HG03045 (cell line): ENCODE measurements around the gene HUNK.

Experiments used
- ATAC-seq: cut with Tn5 transposase; IDR thresholded peaks from one replicate; pipeline ENCODE4 v1.9.1; 2021; ENCODE audit warnings: mild to moderate bottlenecking, moderate library complexity; ENCODE audit not compliant: unreplicated experiment

Gene HUNK

DNA sequence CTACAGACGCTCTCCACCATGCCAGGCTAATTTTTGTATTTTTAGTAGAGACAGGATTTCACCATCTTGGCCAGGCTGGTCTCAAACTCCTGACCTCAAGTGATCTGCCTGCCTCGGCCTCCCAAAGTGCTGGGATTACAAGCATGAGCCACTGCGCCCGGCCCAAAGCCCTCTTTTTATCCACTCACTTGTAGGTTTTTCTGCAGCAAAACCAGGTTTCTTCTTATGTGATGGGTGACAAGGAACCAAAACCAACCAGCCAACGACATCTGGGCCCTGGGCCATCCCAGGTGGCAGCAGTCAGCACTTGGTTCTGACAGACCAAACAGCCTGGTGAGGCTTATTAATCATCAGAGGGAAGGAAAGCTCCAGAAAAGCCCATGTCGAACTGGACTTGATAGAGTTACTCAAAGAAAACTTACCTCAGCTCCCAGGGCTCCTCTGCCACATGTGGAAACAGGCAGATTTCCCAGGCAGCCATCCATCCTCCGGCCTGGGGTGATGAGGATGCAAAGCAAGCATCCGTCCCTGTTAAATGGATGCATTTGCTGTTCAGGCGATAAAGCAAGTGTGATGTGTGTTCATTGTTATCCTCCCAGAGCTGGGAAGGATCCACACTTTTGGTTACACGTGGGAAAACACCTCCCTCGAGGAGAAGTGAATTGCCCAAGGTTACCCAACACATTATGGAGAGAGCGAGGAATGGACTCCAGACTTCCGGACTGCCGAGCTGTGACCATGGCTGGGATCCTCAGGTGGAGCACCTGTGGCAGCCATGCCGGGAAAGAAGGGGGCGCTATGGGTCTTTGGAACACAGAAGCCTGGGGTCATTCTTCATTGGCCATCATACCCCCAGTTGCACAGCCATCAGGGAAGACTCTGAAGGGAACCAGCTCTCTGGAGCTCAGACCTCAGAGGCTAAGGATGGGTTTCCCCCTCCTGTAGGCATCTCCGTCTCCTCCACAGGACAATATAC is 118.8 kb downstream of the HUNK start:
- no peak for ATAC-seq

DNA sequence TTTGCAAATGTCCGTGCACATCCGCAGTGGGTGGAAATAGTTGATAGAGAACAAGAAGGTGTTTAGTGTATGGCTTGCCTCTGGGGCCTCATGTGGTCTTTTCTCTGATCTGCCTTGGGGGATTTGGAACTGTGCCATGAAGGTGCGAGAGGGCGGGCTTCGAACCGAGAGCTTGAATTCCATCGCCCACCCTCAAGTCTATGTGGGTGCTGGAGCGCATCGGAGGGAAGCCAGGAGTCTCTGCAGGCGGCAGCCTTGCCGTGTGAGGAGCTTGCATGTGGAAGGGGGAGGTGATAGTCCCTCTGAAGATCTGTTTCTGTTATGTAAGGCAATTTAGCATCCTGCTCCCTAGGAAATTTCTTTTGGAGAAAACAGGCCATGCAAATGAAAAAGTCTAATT is 119.6 kb downstream of the HUNK start:
- ATAC-seq, result no peak

DNA sequence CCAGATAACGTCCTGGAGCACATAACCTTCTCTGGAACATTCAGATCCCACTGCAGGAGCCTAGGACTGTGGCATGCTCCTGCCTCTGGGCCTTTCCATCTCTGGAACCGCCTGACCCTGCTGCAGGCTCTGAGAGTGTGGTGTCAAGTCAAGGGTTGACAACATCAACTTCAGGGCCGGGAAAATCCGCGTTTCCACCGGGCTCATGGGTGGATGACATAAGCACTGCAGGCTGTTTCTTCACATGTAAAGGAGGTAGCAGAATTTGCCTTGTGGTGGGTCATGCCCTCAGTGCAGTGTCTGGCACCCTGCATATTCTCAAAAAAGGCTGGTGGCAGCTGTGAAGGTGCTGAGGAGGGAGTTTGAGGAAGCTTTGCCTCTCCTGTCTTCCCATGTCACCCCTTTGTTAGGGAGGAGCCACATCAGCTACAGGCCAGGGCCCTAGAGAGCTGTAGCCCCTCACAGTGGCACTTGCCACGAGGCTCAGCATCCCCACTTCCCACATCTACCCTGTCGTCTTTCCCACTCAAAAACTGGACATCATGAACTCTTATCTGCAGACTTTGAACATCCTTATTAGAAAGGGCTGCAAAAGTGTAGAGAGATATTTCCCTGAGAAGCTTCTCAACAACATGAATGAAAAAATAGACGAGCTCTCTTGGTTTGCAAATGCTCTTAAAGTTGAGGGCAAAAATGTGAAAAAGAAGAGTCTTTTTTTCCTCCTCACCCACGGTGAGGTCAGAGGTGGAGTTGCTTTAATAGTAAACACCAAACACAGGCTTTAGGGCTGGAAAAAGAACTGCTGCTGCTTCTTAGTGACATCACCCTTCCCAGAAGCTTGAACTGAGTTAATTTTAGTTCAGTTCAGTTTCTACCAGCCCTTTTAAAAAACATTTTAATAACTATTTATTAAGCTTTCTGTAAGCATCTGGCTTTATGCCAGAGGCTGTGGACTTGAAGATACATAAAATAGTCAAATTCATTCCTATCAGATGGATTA is 121.3 kb downstream of the HUNK start:
- no peak for ATAC-seq

- no peak for ATAC-seq
Measured at GRCh38 chr21:31997191-31997590, 124.4 kb downstream of the HUNK start.

DNA sequence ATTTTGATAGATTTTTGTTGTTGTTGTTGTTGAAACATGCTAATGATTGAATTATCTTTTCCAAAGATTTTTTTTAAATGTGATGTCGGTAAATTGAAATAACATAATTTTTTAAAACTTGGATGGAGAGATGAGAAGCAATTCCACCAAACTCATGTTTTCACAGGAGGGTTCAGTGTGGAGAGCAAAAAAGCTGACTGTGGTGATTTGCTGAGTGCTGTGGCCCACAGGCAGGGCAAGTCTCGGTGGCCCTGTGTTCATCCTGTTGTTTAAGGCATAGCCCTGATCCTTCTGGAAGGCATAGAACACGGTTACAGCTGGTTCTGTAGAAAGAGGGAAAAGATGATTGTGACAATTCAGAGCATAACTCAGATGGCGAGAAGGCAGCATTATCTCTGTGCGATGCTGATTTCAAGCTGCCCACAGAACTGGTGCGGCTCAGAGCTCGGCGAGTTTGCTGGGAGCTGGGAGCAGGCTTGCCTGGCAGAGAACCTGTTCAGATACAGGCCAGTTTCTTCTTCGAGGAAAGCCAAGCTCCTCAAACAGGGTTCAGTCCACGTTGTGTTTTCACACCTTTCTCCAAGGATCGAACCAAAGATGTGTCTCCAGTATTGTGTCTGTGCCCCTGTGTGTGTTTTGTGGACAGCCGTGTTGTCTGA is 127.1 kb downstream of the HUNK start:
- ATAC-seq, result no peak

- no peak for ATAC-seq
Measured at GRCh38 chr21:32001390-32001789, 128.6 kb downstream of the HUNK start.

DNA sequence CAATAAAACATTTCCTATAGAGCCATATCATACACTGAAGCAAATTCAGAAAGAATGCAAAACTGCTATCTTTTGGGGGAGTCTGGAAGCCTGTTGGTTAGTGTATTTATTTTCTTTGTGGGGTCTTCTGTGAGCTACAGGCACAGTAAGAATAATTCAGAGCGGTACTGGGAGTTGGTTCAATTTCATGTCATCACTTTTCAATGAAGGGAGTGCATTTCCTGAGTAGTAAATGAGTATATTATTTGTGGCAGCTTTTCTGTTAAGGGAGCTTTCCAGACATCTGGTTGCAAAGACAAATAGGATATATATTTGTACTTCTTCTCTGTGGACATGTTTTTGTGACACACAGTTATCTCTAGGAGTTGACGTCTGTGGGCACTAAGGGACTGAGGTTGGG is 130.6 kb downstream of the HUNK start:
- ATAC-seq, result no peak

GRCh38 chr21:32004291-32004690 is 131.5 kb downstream of the HUNK start:
- ATAC-seq, result no peak

GRCh38 chr21:32007456-32007855 is 134.6 kb downstream of the HUNK start:
- no peak for ATAC-seq

- no peak for ATAC-seq
Measured at GRCh38 chr21:32008714-32009113, 135.9 kb downstream of the HUNK start.

GRCh38 chr21:32009263-32009662 is 136.4 kb downstream of the HUNK start:
- no peak for ATAC-seq

DNA sequence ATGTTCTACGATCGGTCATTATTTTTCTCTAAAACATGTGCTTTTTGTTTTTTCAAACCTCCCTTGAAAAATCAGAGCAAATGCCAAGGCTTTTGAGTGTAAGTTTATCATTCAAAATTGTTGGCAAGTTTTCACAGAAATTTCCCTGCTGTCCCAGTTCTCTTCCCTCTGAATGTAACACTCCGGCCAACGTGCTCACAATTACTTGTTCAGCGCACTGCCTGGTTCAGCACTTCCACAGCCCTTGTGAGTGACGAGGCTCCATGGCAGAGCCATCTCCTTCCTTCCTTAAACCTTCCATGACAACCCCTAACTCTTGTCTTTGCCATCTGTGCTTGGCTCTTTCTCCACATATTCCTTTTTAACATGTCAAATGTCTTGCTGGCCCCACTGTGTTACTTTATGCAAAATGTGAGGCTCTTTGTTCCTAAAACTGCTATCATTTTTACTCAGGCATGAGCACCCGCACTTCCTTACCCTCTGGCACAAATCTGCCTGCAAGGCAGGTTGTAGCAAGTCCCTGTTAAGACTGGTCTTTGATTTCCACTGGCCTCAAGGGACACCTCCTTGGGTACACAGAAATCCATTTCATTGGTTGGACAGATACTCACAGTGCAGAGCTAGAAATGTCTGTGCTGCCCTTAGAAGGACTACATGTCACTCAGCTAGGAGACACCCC is 142.8 kb downstream of the HUNK start:
- no peak for ATAC-seq

DNA sequence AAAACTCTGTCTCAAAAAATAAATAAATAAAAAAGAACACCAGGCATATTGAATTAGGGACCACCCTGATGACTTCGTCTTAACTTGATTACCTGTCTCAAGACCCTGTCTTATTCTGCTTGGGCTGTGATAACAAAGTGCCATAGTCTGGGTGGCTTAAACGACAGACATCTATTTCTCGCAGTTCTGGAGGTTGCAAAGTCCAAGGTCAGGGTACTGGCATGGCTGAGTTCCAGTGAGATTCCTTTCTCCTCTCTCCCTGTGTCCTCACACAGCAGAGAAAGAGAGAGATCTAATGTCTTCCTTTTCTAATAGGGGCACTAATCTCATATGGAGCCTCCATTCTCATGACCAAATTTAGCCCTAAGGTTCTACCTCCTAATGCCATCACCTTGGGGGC is 145.6 kb downstream of the HUNK start:
- no peak for ATAC-seq

GRCh38 chr21:32020564-32020963 is 147.7 kb downstream of the HUNK start:
- no peak for ATAC-seq

DNA sequence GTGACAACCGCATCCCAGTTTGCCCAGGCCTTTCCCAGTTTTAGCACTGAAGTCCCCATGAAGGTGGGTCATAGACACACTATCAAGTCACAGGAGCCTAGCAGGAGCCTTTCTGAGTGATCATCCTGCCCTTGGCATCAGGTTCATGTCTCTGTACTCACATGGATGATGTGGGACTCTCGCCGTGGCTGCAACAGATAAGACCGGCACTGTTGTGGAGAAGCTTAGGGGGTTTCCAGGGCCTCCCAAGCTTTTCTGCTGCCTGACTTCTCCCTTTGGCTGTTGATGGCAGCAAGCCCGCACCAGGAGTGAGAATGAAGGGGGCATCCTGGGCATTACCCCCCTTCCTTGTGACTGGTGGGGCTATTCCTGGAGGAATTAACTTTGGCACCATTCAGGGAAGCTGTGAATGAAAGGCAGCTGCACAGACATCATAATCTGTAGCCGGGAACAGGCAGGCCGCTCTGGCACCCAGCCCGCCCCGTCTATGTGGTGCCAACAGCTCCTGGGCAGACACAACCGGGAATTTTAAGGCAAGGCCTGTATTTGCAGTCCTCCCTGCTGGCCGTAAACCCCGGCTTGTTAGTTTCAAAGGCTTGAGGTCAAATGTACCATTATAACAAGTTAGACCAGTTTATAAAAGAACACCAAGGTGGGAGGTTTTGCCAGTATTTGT is 148.6 kb downstream of the HUNK start:
- ATAC-seq, result no peak

DNA sequence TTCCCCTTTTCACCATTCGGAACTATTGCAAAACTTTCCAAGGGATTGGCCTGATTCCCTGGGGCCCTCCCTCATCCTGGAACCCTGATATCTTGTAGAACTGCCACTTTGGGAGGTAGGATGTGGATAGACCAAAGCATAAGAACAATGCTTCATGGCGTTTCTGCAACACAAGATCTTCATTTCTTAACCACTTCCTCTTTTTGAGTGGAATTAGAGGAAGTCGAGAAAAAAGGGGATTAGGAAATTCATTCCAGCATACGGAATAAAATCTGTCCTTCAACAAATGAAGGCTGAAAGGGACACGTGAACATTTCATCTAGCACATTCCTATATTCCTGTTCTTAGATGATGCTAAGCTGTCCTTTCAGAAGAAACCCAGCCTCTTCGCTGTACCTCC is 149.3 kb downstream of the HUNK start:
- no peak for ATAC-seq

GRCh38 chr21:32030146-32030652 is 157.4 kb downstream of the HUNK start:
- no peak for ATAC-seq

DNA sequence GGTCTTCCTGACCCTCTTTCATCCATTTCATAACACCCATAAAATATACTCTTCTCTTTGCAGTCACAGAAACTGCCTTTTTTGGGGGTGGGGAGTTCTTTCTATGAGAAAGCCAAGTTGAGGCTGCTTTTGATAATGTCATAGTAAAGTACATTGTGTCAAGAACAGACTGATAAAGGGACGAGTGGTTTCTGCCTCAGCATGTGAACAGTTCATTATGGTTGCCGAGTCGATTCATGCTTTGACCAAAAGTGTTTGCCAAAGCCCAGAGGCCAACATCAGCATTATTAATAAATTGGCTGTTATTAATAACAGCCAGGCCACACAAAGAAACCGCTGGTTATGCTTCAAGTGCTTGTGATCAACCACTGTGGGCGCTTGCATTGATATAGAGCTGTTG is 162.0 kb downstream of the HUNK start:
- ATAC-seq, result no peak

- ATAC-seq, result no peak
Measured at GRCh38 chr21:32035617-32036016, 162.8 kb downstream of the HUNK start.

GRCh38 chr21:32036756-32037155 is 163.9 kb downstream of the HUNK start:
- ATAC-seq, result no peak
